ENCODE results near the gene CCDC85C.

CCDC85C gene

GRCh38 chr14:99535908-99536778 lies 67.9 kb downstream of the CCDC85C start:
- DNase-seq: no peak

- DNase-seq: no peak
Observed at GRCh38 chr14:99535448-99535847, 68.6 kb downstream of the CCDC85C start.

- DNase-seq: no peak
Observed at GRCh38 chr14:99534863-99535262, 69.1 kb downstream of the CCDC85C start.

GRCh38 chr14:99534333-99534732 lies 69.7 kb downstream of the CCDC85C start:
- DNase-seq: no peak

GRCh38 chr14:99532310-99532709 lies 71.7 kb downstream of the CCDC85C start:
- no peak for DNase-seq

- no peak for DNase-seq
Observed at GRCh38 chr14:99531251-99532096, 72.5 kb downstream of the CCDC85C start.

GRCh38 chr14:99530407-99531155 lies 73.4 kb downstream of the CCDC85C start:
- DNase-seq: no peak

GRCh38 chr14:99529899-99530298 lies 74.1 kb downstream of the CCDC85C start:
- DNase-seq: no peak

GRCh38 chr14:99527427-99528076 lies 76.5 kb downstream of the CCDC85C start:
- DNase-seq: no peak

- DNase-seq: no peak
Observed at GRCh38 chr14:99527026-99527425, 77.0 kb downstream of the CCDC85C start.

GRCh38 chr14:99525699-99526080 lies 78.3 kb downstream of the CCDC85C start:
- DNase-seq: no peak

GRCh38 chr14:99524804-99525698 lies 79.0 kb downstream of the CCDC85C start:
- no peak for DNase-seq

- DNase-seq: no peak
Observed at GRCh38 chr14:99524091-99524661, 79.8 kb downstream of the CCDC85C start.

- no peak for DNase-seq
Observed at GRCh38 chr14:99523704-99524055, 80.3 kb downstream of the CCDC85C start.

GRCh38 chr14:99522934-99523703 lies 80.9 kb downstream of the CCDC85C start:
- DNase-seq: no peak

- DNase-seq: no peak
Observed at GRCh38 chr14:99522457-99522891, 81.5 kb downstream of the CCDC85C start.

GRCh38 chr14:99522025-99522401 lies 82.0 kb downstream of the CCDC85C start:
- no peak for DNase-seq

GRCh38 chr14:99521176-99522024 lies 82.6 kb downstream of the CCDC85C start:
- DNase-seq: no peak

- no peak for DNase-seq
Observed at GRCh38 chr14:99520571-99521081, 83.4 kb downstream of the CCDC85C start.
